ENCODE measurements around the gene CDK9. TPM values are rescaled to one million over a fixed set of nuclear protein-coding genes. Genes with fewer than 3 reads are reported as not detected.
"Not testable (repeated sequence)": the region's sequence is repeated elsewhere in the genome, so short reads cannot be mapped to it uniquely, and the experiment has no call there.

Gene CDK9
- polyA plus RNA-seq, 3 donors = 24.9 to 139 (median 26.4) TPM

GRCh38 chr9:127779136-127779981 lies 6.5 kb upstream of the CDK9 start:
- Histone ChIP-seq H3K27me3 (ENCODE audit: control insufficient read depth in 2 of 2, insufficient read depth in 2 of 2, low read length in 2 of 2) (no peaks in the 10 kb centered on the region), H3K4me1 (ENCODE audit: control insufficient read depth in 1 of 2, insufficient read depth in 2 of 2, low read length in 2 of 2) (peaks cover 84 to 87% of the 10 kb centered on the region in 2 donors), H3K79me2 (ENCODE audit: insufficient read depth, low read length) (peaks cover 74% of the 10 kb centered on the region), H3K9ac (ENCODE audit: insufficient read depth, low read length, poor library complexity, severe bottlenecking) (peak overlapping the region; percentile 90), H3K4me3 (replicated peaks in 1 of 3; ENCODE audit: low read depth in 2 of 3, low read length in 3 of 3) (peak overlapping the region; percentile 74 to 98 (median 91)), H3K36me3 (replicated peaks in 1 of 2; ENCODE audit: control insufficient read depth in 1 of 2, insufficient read depth in 2 of 2, low read length in 2 of 2) (peaks cover 3 to 9% of the 10 kb centered on the region in 2 donors), H2AFZ (ENCODE audit: insufficient read depth, low read depth, low read length, poor library complexity, severe bottlenecking) (no peak overlapping the region), H3K27ac (ENCODE audit: low read depth in 1 of 2, low read length in 2 of 2) (peak overlapping the region; percentile 96 to 98), H4K20me1 (ENCODE audit: insufficient read depth, low read length) (peaks cover 32% of the 10 kb centered on the region), H3K9me3 (replicated peaks in 1 of 2; ENCODE audit: control insufficient read depth in 1 of 2, insufficient read depth in 1 of 2, low read length in 2 of 2) (no peaks in the 10 kb centered on the region), H3K4me2 (replicated peaks; ENCODE audit: extremely low read depth, low read length, poor library complexity, severe bottlenecking) (peak overlapping the region; percentile 89)
- peak overlapping the region; percentile 93 to 99 (median 98) for H3K27ac Mint-ChIP-seq
- 13% methylated on average over 10 of the region's 17 CpGs for WGBS (ENCODE audit: insufficient coverage)
- peaks cover 0 to 9% (median 0%) of the 10 kb centered on the region in 3 donors for H3K27me3 Mint-ChIP-seq (ENCODE audit: low read depth in 3 of 3)
- TF ChIP-seq, protein P1, sequence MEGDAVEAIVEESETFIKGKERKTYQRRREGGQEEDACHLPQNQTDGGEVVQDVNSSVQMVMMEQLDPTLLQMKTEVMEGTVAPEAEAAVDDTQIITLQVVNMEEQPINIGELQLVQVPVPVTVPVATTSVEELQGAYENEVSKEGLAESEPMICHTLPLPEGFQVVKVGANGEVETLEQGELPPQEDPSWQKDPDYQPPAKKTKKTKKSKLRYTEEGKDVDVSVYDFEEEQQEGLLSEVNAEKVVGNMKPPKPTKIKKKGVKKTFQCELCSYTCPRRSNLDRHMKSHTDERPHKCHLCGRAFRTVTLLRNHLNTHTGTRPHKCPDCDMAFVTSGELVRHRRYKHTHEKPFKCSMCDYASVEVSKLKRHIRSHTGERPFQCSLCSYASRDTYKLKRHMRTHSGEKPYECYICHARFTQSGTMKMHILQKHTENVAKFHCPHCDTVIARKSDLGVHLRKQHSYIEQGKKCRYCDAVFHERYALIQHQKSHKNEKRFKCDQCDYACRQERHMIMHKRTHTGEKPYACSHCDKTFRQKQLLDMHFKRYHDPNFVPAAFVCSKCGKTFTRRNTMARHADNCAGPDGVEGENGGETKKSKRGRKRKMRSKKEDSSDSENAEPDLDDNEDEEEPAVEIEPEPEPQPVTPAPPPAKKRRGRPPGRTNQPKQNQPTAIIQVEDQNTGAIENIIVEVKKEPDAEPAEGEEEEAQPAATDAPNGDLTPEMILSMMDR (IDR thresholded peaks at IDR 0.05) = no peak
- intact Hi-C loops (cut with micrococcal nuclease) = loop anchor here in 1 of 2 donors (5.0 kb wide), 1 partner anchor 138 kb away; the partner anchor contains the start of gene ST6GALNAC4
- H3K36me3 Mint-ChIP-seq = peaks cover 4 to 24% of the 10 kb centered on the region in 2 donors
- H3K4me1 Mint-ChIP-seq = peaks cover 75% of the 10 kb centered on the region
- H3K4me3 Mint-ChIP-seq = peak overlapping the region; percentile 99 to 100
- DNase-seq = peak; percentile 89 to 95 (median 94)
- H3K9me3 Mint-ChIP-seq = peaks cover 0 to 6% (median 0%) of the 10 kb centered on the region in 7 donors

- H3K4me2 ChIP-seq (replicated peaks; ENCODE audit: extremely low read depth, low read length, poor library complexity, severe bottlenecking) = peak overlapping the region; percentile 56
- peak overlapping the region; percentile 96 to 98 for H3K27ac ChIP-seq (ENCODE audit: low read depth in 1 of 2, low read length in 2 of 2)
- no peaks in the 10 kb centered on the region for H3K9me3 ChIP-seq (replicated peaks in 1 of 2; ENCODE audit: control insufficient read depth in 1 of 2, insufficient read depth in 1 of 2, low read length in 2 of 2)
- H3K79me2 ChIP-seq (ENCODE audit: insufficient read depth, low read length) = peaks cover 70% of the 10 kb centered on the region
- peaks cover 0 to 15% of the 10 kb centered on the region in 2 donors for H3K36me3 Mint-ChIP-seq
- intact Hi-C loops (cut with micrococcal nuclease) = loop anchor here in 1 of 2 donors (2.0 to 5.0 kb wide), 2 partner anchors 56 to 208 kb away; no protein-coding TSS in a partner anchor
- H2AFZ ChIP-seq (ENCODE audit: insufficient read depth, low read depth, low read length, poor library complexity, severe bottlenecking) = no peak overlapping the region
- peaks cover 0 to 9% (median 0%) of the 10 kb centered on the region in 3 donors for H3K27me3 Mint-ChIP-seq (ENCODE audit: low read depth in 3 of 3)
- peak in 1 of 3 donors; percentile 30 for DNase-seq
- H3K4me3 ChIP-seq (replicated peaks in 1 of 3; ENCODE audit: low read depth in 2 of 3, low read length in 3 of 3) = peak overlapping the region in 1 of 3 experiments; percentile 98
- no peaks in the 10 kb centered on the region for H3K36me3 ChIP-seq (replicated peaks in 1 of 2; ENCODE audit: control insufficient read depth in 1 of 2, insufficient read depth in 2 of 2, low read length in 2 of 2)
- peaks cover 23% of the 10 kb centered on the region for H4K20me1 ChIP-seq (ENCODE audit: insufficient read depth, low read length)
- H3K9me3 Mint-ChIP-seq = peaks cover 0 to 6% (median 0%) of the 10 kb centered on the region in 7 donors
- H3K9ac ChIP-seq (ENCODE audit: insufficient read depth, low read length, poor library complexity, severe bottlenecking) = peak overlapping the region; percentile 67
- 63% methylated on average over 16 of the region's 20 CpGs for WGBS (ENCODE audit: insufficient coverage)
- H3K4me3 Mint-ChIP-seq = peak overlapping the region; percentile 16 to 39
- TF ChIP-seq, protein P1 (IDR thresholded peaks at IDR 0.05) = no peak
- H3K4me1 ChIP-seq (ENCODE audit: control insufficient read depth in 1 of 2, insufficient read depth in 2 of 2, low read length in 2 of 2) = peaks cover 81 to 84% of the 10 kb centered on the region in 2 donors
- peaks cover 76% of the 10 kb centered on the region for H3K4me1 Mint-ChIP-seq
- H3K27ac Mint-ChIP-seq = peak overlapping the region; percentile 93 to 99 (median 98)
- no peaks in the 10 kb centered on the region for H3K27me3 ChIP-seq (ENCODE audit: control insufficient read depth in 2 of 2, insufficient read depth in 2 of 2, low read length in 2 of 2)
Measured at GRCh38 chr9:127780126-127780885, 5.5 kb upstream of the CDK9 start.

DNA sequence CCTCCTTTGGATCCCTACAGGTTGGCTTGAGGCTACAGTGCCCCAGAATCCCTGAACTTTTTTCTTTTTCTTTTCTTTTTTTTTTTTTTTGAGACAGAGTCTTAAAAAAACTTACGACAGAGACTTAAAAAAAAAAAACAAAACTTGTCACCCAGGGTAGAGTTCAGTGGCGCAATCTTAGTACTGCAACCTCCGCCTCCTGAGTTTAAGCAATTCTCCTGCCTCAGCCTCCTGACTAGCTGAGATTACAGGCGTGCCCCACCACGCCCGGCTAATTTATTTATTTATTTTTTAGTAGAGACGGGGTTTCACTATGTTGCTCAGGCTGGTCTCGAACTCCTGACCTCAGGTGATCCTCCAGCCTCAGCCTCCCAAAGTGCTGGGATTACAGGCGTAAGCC lies 4.9 kb upstream of the CDK9 start:
- peaks cover 73% of the 10 kb centered on the region for H3K4me1 Mint-ChIP-seq
- H3K4me3 Mint-ChIP-seq; H3K9me3 Mint-ChIP-seq; H2AFZ ChIP-seq (ENCODE audit: insufficient read depth, low read depth, low read length, poor library complexity, severe bottlenecking); H3K36me3 ChIP-seq (replicated peaks in 1 of 2; ENCODE audit: control insufficient read depth in 1 of 2, insufficient read depth in 2 of 2, low read length in 2 of 2); H3K27me3 Mint-ChIP-seq (ENCODE audit: low read depth in 3 of 3); H3K9me3 ChIP-seq (replicated peaks in 1 of 2; ENCODE audit: control insufficient read depth in 1 of 2, insufficient read depth in 1 of 2, low read length in 2 of 2); H3K27me3 ChIP-seq (ENCODE audit: control insufficient read depth in 2 of 2, insufficient read depth in 2 of 2, low read length in 2 of 2): not testable (repeated sequence)
- Histone ChIP-seq H3K4me3 (replicated peaks in 1 of 3; ENCODE audit: low read depth in 2 of 3, low read length in 3 of 3) (peak overlapping the region in 1 of 3 experiments; percentile 98), H4K20me1 (ENCODE audit: insufficient read depth, low read length) (peaks cover 17% of the 10 kb centered on the region), H3K79me2 (ENCODE audit: insufficient read depth, low read length) (peaks cover 65% of the 10 kb centered on the region), H3K27ac (ENCODE audit: low read depth in 1 of 2, low read length in 2 of 2) (peak overlapping the region; percentile 96 to 98), H3K4me2 (replicated peaks; ENCODE audit: extremely low read depth, low read length, poor library complexity, severe bottlenecking) (peak overlapping the region; percentile 56), H3K9ac (ENCODE audit: insufficient read depth, low read length, poor library complexity, severe bottlenecking) (peak overlapping the region; percentile 67), H3K4me1 (ENCODE audit: control insufficient read depth in 1 of 2, insufficient read depth in 2 of 2, low read length in 2 of 2) (peaks cover 75 to 79% of the 10 kb centered on the region in 2 donors)
- H3K27ac Mint-ChIP-seq = peak overlapping the region; percentile 93 to 99 (median 98)
- H3K36me3 Mint-ChIP-seq = peaks cover 0 to 15% of the 10 kb centered on the region in 2 donors
- WGBS (ENCODE audit: insufficient coverage) = no CpG with 5 or more reads among the region's 9 CpGs
- intact Hi-C loops (cut with micrococcal nuclease) = loop anchor here in 1 of 2 donors (2.0 to 5.0 kb wide), 2 partner anchors 56 to 209 kb away; no protein-coding TSS in a partner anchor
- DNase-seq = peak; percentile 82 to 90 (median 88)
